NCI-H1417 (cell line): ENCODE results near the gene CHRNB2.

Source experiments
- DNase-seq, 3 experiments: peaks; one replicate each; lab custom pipeline; 2025; lab: John Stamatoyannopoulos, UW

CHRNB2 gene

DNA sequence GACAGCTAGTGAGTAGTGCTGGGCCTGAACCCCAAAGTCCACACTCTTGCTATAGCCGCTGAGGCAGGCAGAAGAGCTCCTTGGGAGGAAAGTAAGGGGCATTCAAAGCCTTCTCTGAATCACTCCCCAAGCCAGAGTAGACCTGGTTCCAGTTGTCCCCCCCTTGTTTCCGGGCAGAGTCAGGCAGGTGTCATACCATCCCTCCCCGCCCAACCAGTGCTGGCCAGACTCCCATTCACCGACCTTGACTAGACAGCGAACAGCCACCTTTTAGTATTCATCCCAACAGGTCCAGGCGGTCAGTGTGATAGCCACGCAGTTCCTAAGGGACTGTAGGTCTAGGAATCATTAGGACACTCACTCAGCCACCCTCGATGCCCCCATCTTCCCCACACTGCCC lies 11.8 kb downstream of the CHRNB2 start:
- no peak for DNase-seq

DNA sequence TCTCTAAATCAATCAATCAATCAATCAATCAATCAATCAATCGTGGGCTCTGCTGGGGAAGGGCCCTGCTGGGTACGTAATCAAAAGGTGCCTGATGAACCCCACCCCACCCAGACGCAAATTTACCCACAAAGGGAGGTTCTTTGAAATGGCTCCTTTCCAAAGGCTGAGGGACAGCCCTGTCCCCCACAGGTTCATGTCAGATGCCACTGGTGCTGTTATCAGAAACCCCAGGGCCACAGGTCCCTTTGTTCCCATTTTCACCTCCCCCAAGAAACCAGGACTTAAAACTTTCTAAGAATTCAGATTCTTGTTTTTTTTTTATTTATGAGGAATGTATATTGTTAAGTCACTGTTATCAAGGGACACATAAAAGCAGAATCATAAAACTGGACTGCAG lies 14.2 kb downstream of the CHRNB2 start:
- no peak for DNase-seq

DNA sequence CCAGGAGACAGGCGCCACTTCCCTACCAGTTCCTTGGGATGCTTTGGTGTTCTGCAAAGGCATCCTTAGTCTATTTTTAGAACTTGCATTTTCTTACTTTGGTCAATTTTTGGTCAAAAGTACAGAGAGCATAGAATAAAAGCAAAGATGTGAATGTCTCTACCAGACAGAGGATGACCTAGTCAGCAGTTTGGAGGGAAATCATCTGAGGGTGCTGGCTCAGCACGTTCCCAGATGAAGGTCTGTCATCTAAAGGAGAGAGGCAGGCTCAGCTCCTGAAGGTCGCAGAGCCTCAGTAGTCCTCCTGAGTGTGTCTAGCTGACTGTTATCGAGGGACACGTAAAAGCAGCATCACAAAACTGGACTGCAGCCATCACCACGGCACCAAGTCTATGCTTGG lies 15.3 kb downstream of the CHRNB2 start:
- no peak for DNase-seq

DNA sequence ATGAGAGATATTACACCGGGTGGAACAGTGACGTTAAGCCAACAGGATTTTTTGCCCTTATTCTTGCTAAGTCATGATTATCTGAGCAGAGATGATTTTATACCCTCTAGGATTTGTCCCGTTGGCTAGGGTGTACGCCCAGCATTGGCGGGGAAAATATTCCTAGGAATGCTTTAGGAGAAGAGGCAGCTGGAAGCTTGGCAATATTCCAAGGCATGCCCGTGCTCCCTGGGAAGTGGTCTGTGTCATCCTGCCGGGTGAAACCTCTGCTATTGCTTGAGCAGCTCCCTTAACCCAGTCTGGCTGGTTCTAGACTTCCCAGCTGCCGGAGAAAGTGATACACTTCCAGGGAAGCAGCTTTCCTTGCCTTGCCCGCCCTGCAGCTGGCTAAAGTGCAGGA lies 16.2 kb downstream of the CHRNB2 start:
- peak in 1 of 3 experiments; percentile 16 for DNase-seq

DNA sequence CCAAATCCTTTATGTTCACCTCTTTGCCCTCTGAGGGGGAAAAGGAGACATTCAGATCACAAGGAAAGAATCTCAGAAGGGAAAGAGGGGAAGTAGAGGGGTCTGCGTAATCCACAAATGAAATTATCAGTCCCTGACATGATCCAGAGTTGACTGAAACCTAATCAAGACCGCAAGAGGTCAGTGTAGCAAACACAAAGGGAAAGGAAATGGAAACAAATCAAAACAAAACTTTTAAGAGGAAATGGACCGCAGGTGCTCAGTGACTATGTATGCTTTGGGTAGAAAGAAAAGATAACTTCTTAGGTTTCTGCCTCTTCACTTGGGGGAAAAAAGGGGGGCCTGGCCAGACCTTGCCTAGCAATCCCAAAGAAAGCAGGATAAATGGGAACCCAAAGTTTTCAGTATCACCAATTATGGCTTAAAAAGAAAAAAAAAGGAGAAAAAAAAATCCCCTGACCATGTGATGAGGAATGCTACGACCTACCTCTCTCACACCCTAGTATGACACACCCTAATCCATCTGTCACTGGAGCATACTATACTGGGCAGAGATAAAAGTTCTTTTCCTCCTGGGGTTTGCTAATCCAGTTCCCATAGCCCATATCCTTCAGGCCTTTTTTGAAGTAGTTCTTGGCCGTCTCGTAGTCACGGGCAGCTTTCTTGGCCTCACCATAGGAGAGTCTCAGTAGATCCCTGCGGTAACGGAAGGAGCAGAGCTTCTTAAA lies 16.9 kb downstream of the CHRNB2 start:
- no peak for DNase-seq

DNA sequence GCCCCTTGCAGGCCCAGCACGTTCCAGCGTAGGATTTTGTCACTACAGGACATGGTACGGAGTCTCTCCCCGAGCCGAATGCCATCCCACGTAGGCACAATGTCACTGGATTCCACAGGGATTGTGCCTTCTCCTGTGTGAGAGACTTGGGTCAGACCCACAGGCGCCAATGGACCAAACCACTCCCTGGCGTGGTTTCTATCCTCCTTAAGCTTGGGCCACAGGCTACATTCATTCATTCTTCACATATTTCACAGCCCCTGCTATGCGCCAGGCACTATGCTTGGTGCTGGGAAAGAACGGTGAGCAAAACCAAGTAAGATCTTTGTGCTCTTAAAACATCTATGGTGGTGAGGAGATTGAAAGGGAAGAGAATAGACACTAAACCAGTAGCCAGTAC lies 18.7 kb downstream of the CHRNB2 start:
- no peak for DNase-seq

DNA sequence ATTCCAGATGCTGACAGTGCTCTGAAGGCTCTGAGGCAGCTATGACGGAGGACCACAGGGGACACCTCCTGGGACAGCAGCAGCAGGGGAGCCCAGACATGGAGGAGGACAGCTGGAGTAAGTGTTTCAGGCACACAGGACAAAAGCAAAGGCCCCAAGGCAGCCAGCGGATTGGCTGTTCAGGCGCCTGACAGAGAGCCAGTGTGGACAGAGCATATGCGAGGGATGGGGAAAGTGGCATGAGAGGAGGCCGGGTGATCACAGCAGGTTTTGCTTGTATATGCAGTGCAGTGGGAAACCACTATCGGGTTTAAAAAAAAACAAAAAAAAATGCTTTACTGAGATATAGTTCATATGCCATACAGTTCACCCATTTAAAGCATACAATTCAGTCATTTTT lies 19.1 kb downstream of the CHRNB2 start:
- no peak for DNase-seq

DNA sequence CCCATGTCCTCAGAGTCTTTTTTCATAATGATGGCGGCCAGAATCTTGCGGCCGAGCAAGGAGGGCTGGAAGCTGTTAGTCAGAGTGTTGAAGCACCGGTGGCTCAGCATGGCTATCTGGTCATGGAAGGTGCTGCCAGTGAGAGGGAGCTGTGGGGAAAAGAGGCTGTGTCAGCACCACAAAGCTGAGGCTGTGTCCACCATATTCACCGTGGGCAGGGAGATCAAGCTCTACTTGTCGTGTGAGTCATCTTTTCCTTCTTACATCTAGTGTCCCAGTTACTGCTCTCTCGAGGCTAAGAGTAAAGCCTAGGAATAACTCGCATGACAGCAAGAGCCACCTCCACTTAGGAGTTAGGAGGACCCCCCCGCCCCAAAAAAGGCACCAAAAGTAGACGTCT lies 22.2 kb downstream of the CHRNB2 start:
- DNase-seq = no peak

DNA sequence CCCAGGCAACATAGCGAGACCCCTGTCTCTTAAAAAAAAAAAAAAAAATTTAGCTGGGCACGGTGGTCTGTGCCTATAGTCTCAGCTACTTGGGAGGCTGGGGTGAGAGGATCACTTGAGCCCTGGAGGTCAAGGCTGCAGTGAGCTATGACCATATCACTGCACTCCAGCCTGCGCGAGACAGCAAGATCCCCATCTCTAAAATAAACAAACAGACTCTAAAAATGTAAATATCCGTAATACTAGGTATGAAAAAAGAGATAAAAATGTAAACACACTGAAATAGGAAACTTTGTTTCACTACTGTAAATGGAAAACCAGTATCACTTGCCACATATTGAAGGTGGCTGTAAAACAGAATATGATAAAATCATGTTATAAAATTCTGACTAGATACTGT lies 23.2 kb downstream of the CHRNB2 start:
- DNase-seq = no peak

DNA sequence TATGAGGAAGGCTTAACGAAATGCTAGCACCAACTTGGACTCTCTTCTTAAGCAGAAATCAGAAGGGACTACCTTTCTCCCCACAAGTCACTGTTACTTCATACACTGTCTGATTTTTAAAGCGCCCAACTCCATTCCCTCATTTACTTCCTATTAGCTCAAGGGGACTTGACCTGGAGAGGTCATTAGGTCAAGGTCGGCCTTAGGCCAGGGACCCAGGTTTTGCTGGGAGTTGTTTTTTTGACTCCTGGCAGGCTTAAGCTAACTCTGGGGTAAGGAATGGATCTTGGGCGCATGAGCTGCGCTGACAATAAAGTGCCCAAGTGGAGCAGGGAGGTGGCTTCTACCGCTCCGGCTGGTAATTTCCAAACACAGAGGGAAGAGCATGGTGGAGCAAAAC lies 23.6 kb downstream of the CHRNB2 start:
- DNase-seq = no peak

DNA sequence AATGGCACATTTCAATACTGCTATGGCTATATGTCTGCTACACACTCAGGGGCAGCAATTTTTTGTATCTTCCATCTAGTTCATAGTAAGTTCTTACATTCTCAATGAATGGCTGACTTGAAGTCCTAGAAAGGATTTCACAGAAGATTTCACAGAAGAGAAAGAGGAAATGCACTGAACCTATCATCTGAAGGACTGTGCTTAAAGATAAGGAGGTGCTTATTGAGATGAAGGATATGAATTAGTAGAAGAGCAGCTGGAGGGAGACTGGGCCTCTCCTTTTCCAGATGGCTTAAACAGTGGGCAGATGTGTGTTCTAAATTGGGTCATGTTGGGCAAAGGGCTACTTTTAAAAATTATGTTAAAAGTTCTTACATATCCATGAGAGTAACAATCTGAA lies 25.8 kb downstream of the CHRNB2 start:
- DNase-seq = no peak

DNA sequence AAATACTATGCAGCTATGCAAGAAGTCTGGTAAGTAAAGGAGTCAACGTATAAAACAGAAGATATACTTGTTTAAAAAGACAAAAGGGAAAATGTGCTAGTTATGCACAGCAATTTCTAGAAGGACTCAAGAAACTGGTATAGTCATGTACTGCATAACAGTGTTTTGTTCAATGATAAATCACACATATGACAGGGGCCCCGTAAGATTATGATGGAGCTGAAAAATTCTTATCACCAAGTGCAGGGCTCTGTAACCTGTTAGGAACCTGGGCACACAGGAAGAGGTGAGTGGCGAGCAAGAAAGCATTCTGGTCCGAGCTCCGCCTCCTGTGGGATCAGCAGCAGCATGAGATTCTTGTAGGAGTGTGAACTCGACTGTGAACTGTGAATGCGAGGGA lies 27.2 kb downstream of the CHRNB2 start:
- DNase-seq = no peak

DNA sequence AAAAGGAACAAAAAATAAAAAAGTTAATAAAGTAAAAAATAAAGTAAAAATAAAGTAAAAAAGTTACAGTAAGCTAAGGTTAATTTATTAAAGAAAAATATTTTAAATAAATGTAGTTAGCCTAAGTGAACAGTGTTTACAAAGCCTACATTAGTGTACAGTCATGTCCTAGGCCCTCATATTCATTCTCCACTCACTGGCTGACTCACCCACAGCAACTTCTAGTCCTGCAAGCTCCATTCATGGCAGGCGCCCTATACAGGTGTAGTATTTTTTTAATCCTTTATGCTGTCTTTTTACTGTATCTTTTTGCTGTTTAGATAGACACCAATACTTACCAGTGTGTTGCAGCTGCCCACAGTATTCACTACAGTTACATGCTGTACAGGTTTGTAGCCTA lies 28.0 kb downstream of the CHRNB2 start:
- no peak for DNase-seq

DNA sequence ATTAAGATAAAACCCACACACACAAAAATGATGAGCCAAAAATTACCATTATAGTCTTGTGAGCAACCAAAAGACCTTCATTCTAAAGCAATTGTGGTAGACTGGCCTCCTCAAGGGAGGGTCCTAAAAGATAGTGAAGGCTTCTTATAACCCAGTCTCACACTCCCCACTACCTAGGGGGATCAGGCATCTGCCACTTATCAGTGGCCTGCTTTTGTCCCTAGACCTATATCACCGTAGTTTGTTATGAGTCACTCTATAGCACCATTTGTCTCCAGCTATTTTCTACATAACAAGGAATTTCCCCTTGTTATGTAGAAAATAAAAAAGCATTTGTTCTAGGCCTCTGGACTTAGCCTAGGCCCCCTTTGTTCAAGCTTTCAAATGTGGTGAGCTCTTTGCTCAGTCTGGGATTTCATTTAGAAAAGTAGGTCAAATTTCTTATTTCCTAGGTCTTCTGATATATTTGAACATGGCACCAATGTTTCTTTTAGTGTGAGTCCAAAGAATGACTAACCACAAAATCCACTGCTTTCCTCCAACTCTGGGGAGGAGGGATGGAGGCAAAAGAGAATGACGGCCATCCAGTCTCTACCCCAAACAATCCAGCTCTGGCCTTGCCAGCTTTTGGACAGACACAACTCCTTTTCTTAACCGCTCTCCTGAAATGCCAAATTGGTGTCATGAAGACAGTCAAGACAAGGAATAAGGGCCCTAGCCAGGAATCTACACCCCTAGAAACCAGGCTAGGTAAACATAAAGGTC lies 31.5 kb downstream of the CHRNB2 start:
- DNase-seq = no peak

DNA sequence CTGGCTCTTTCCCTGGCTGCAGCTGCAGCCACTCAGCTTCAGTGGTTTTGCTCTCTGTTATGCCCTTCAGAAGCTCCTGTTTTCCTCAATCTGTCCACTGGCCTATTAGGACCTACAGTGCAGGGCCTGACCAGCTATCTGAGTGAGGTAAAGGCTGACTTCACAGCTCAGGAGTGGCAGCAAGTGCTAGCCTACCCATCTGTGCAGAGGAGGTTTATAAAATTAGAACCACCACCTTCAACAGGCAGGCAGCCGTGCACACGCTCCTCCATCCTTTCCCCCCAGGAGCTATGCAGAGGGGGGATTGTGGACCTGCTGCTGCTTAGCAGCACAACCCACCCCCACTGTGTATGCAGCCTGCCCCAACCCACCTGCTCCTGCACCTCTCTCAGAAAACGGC lies 32.1 kb downstream of the CHRNB2 start:
- no peak for DNase-seq

DNA sequence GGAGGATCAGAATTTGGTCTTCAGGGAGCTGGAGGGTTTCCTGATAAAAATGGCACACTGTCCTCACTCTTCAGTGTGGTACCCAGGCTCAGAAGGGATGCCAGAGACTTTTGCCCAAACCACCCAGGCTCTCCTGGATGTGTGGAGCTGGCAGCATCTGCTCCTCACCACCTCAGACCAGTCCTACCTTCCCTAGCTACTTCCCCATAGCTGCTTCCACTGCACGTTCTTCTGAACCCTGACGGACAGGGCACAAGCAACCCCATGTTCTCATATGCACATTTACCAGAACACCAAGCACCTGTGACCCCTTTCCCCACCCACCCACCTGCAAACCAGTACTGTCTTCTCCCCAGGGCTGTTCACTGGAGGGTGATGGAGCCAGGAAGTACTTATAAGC lies 35.7 kb downstream of the CHRNB2 start:
- no peak for DNase-seq

DNA sequence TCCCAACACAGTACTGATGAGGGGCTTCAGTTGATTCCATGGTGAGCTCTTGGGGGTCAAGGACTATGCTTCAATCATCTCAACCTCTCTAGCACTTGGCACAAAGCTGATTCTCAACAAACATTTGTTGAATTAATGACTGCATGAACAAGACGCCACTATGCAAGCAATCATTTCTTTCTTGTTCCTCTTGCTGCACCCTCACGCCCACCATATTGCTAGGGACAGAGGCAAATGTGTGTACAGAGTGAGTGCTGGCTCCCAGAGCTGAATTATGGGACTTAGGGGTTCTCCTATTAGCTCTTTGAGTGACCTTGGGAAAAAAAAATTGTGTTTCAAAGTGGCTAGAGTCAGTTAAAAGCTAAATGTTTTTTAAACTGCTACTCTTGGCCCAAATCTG lies 38.0 kb downstream of the CHRNB2 start:
- no peak for DNase-seq

DNA sequence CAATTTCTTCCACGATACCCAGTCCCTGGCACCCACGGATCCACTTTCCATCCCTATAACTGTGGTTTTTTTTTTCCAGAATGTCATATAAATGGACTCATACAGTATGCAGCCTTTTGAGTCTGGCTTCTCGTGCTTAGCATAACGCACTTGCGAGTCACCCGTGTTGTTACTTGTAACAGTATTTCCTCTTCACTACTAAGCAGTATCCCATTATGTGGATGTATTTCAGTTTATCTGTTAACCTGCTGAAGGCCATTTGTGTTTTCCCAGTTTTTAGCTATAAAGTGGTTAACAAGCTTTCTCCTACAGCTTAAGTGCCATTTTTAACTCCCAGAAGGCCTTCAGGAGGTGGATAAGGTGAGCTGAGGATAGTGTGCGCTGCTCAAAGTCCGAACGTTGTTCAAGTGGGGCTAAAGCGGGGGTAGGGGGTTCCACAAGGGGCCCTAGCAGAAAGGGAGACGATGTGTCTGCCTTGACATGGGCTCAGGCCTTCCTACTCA lies 39.6 kb downstream of the CHRNB2 start:
- peak in 1 of 3 experiments; percentile 71 for DNase-seq

DNA sequence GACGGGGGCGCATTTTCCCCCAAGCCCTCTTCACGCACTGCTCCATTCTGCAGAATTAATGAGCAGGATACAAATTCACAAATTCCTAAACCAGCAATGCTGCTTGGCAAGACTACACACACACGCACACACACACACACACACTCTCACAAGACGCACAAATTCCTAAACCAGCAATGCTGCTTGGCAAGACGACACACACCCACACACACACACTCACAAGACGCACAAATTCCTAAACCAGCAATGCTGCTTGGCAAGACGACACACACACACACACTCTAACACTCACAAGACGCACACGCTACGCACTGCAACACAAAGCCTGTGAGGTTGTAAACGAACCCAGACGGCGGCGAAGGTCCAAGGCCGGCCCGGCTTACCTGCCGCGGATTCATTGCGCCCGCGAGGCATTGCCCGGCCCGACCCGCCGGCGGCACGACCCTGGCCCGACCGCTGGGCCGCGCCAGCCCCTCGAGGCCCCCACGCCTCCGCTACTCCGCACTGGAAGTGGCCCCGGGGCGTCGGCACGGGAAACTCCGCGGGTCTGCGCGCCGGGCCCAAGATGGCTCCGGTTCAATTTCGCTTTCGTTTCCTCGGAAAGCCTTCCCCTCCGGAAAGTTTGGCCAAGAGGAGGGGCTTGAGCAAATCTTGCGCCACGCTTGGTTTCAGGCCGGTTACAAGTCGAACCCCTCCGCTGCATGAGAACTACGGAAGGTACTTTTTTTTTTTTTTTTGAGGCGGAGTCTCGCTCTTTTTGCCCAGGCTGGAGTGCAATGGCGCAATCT lies 40.2 kb downstream of the CHRNB2 start, which contains the start of gene ADAR:
Gene ADAR (minus strand): TSS at position 578 of the 788 bp plus-strand sequence. CDS start 180 bp downstream, at position 398.
- DNase-seq = peak; percentile 87 to 96 (median 88)

DNA sequence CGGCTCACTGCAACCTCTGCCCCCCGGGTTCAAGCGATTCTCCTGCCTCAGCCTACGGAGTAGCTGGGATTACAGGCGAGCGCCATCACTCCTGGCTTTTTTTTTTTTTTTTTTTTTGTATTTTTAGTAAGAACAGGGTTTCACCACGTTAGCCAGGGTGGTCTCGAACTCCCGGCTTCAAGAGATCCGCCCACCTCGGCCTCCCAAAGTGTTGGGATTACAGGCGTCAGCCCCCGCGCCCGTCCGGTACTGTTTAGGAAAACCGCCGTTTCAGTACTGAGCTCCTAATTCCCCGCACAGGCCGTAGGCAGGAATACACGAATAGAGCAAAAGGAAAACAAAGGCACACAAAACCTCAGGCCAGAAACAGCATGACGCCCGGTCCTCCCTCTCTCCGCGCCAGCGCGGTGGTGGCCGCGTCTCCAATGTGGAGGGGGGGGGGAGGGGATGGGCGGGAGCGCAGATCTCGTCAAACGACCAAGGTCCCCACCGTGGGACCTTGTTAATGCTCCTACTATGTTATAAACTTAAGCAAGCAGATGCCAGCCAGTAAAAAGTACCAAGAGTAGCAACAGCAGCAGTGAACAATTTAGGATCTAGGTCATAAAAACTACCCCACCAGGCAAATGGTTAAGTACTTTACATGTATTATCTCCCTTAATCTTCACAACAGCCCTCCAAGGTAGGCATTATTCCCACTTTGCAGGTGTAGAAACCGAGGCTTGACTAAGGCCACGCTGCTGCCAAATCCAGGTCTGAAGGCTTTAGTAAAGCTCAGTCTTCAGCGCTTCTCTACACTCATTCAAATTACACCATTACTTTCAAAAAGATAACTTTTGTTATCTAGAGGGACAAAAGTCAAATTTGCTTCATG lies 41.1 kb downstream of the CHRNB2 start:
- peak; percentile 83 to 93 (median 84) for DNase-seq
